GM23338 (cell line): ENCODE measurements around the gene TRIM44. TPM values are rescaled to one million over a fixed set of nuclear protein-coding genes. Genes with fewer than 3 reads are reported as not detected.

ENCODE experiments used
- EZH2phosphoT487 ChIP-seq: fragments of 200-600 bp; sonication (generic); IDR thresholded peaks from one replicate; pipeline ENCODE4 v1.8.1; 2018; ENCODE audit warnings: antibody characterized with exemption; ENCODE audit not compliant: unreplicated experiment
- polyA plus RNA-seq: library from polyadenylated mRNA; unstranded; fragments of >200 nt; fragmentation: Nextera tagmentation; extraction: Ambion mirVana; gene quantifications from 2 replicates; pipeline ENCODE4 v1.2.1, GENCODE V29; 2016
- total RNA-seq: library from RNA; depleted of rRNA; stranded (reverse); fragments of >200 nt; shearing (Covaris generic); gene quantifications from 2 replicates; pipeline ENCODE4 v1.2.3, GENCODE V29; 2014; rRNA removed

Gene TRIM44
- total and polyA plus RNA-seq, 2 experiments from 2014 or later: 10.3 to 10.4 TPM

DNA sequence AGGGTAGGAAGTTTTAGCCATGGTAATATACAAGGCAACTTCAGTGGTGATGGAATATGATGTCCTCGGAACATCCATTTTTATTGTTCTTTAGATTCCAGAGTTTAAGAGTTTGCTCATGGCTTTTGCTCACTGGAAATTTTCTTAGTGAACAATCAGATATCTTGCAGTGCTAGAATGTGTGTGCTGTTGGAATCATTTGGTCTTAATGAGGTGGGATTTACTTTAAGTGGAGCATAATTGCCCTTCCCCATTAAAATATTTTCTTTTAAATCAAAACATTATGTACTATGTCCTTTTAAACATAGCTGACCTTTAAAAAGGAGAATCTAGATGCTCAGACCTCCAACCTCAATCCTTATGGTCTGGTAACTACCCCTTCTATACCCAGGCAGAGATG lies 204.0 kb downstream of the TRIM44 start (continued):
- no peak for TF ChIP-seq EZH2phosphoT487

Other genes with a start within 250 kb of the TRIM44 start
- gene SLC1A2, start 243.2 kb upstream of the TRIM44 start, total RNA-seq: 1.7 and 2.8 TPM in 2 replicates
- 0.70 and 1.5 TPM in 2 replicates for gene SLC1A2, start 243.2 kb upstream of the TRIM44 start, polyA plus RNA-seq
- gene PAMR1, start 137.2 kb upstream of the TRIM44 start, total RNA-seq: 2.5 and 3.1 TPM in 2 replicates
- 0.70 and 1.6 TPM in 2 replicates for gene PAMR1, start 137.2 kb upstream of the TRIM44 start, polyA plus RNA-seq
- 16.1 and 18.4 TPM in 2 replicates for gene FJX1, start 44.3 kb upstream of the TRIM44 start, total RNA-seq
- 9.4 and 10.0 TPM in 2 replicates for gene FJX1, start 44.3 kb upstream of the TRIM44 start, polyA plus RNA-seq